Thymus (tissue), 11 donors: ENCODE results near the gene CNR1. TPM values are rescaled to one million over a fixed set of nuclear protein-coding genes. Genes with fewer than 3 reads are reported as not detected.

Source experiments
- DNase-seq, 9 donors: peaks; one replicate each; pipeline ENCODE4 v3.0.0-alpha.2; 2013; ENCODE audit warnings: low spot score in 9 of 9, low read depth in 6 of 9, missing footprints in 1 of 9
- H3K27ac ChIP-seq, 2 donors: one replicate each; pipeline ENCODE4 v1.5.1; 2013; ENCODE audit warnings: control low read depth in 1 of 2, low read depth in 1 of 2, low read length in 1 of 2, mild to moderate bottlenecking in 1 of 2, moderate library complexity in 1 of 2
- H3K27me3 ChIP-seq, 2 donors: one replicate each; pipeline ENCODE4 v1.5.1; 2013; ENCODE audit warnings: low read length in 1 of 2; ENCODE audit not compliant: control insufficient read depth in 2 of 2, insufficient read depth in 1 of 2
- H3K36me3 ChIP-seq, 2 donors: one replicate each; pipeline ENCODE4 v1.5.1; 2013; ENCODE audit warnings: low read length in 1 of 2, mild to moderate bottlenecking in 1 of 2, moderate library complexity in 1 of 2; ENCODE audit not compliant: control insufficient read depth in 2 of 2, insufficient read depth in 2 of 2
- H3K4me1 ChIP-seq, 2 donors: one replicate each; pipeline ENCODE4 v1.5.1; 2013; ENCODE audit warnings: low read length in 2 of 2; ENCODE audit not compliant: control insufficient read depth in 2 of 2, insufficient read depth in 2 of 2
- H3K4me3 ChIP-seq, 2 donors: one replicate each; pipeline ENCODE4 v1.5.1; 2013; ENCODE audit warnings: low read length in 2 of 2, control low read depth in 1 of 2, mild to moderate bottlenecking in 1 of 2
- H3K9me3 ChIP-seq, 2 donors: one replicate each; pipeline ENCODE4 v1.5.1; 2013; ENCODE audit warnings: low read length in 1 of 2, mild to moderate bottlenecking in 1 of 2; ENCODE audit not compliant: control insufficient read depth in 2 of 2, insufficient read depth in 1 of 2
- WGBS: extraction: QIAGEN DNeasy Blood & Tissue Kit; methylation state at CpG from one replicate; pipeline ENCODE4 v1.1.7; 2013; 5-methylcytosine and 5-hydroxymethylcytosine counted together
- polyA plus RNA-seq: library from polyadenylated mRNA; stranded (reverse); fragments of 200-250 nt; gene quantifications from one replicate; pipeline ENCODE4 v1.2.3, GENCODE V29; 2013
- total RNA-seq: library from RNA; stranded (reverse); fragments of 120-200 nt; gene quantifications from one replicate; pipeline ENCODE4 v1.2.4, GENCODE V29; 2013
- donor health status: healthy.

The CNR1 gene
- total and polyA plus RNA-seq, 2 donors = 0.90 to 2.6 TPM

GRCh38 chr6:88174906-88175305, 8.8 kb upstream of the CNR1 start:
- H3K27me3 ChIP-seq = peaks cover 0 to 11% of the 10 kb centered on the region in 2 donors
- H3K9me3 ChIP-seq = no peaks in the 10 kb centered on the region
- no peak for DNase-seq
- 88% methylated on average over 4 of the region's 4 CpGs for WGBS
- H3K4me1 ChIP-seq = no peaks in the 10 kb centered on the region
- no peaks in the 10 kb centered on the region for H3K36me3 ChIP-seq
- H3K27ac ChIP-seq = no peak overlapping the region
- H3K4me3 ChIP-seq = no peak overlapping the region

- H3K27me3 ChIP-seq = peaks cover 27 to 47% of the 10 kb centered on the region in 2 donors
Measured at GRCh38 chr6:88171312-88171711, 5.2 kb upstream of the CNR1 start.

GRCh38 chr6:88168362-88168761, 2.2 kb upstream of the CNR1 start:
- Histone ChIP-seq H3K36me3 (no peaks in the 10 kb centered on the region), H3K4me3 (no peak overlapping the region), H3K4me1 (no peaks in the 10 kb centered on the region), H3K27ac (no peak overlapping the region), H3K27me3 (peaks cover 43 to 75% of the 10 kb centered on the region in 2 donors), H3K9me3 (no peaks in the 10 kb centered on the region)
- 86% methylated on average over 3 of the region's 3 CpGs for WGBS
- DNase-seq = no peak

More at GRCh38 chr6:88171312-88171711, 5.2 kb upstream of the CNR1 start:
- H3K4me1 ChIP-seq = no peaks in the 10 kb centered on the region
- H3K27ac ChIP-seq = no peak overlapping the region
- H3K9me3 ChIP-seq = no peaks in the 10 kb centered on the region
- no peak for DNase-seq
- no peak overlapping the region for H3K4me3 ChIP-seq
- WGBS = 94% methylated on average over 2 of the region's 2 CpGs
- no peaks in the 10 kb centered on the region for H3K36me3 ChIP-seq

DNA sequence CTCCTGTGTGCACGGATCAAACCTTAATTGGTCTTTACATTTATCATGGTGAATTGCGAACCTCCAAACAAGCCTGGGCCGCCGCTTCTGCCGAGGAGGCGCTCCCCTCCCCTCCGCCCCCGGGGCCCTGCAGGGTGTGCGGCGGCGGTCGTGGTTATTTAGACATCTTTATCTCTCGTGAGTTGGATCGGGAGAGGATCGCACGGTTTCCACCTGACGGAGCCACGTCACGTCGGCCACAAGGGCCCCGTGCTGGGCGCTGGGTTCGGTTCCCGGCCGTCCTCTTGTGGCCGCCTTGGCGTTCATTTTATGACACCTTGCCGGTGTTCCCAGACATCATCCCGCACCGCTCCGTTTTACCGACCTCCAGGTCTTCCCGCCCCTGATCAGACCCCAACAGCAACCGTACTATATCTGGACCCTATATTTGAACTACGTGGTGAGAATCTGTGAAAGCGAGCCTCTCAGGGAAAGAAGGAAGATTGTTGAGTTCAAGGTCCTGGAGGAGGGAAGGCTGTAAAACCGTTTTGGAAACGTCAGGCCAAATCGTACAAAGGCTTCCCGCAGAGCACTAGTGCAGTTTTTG, 1.3 kb upstream of the CNR1 start:
- no peaks in the 10 kb centered on the region for H3K9me3 ChIP-seq
- H3K27me3 ChIP-seq = peaks cover 43 to 79% of the 10 kb centered on the region in 2 donors
- no peak overlapping the region for H3K4me3 ChIP-seq
- no peaks in the 10 kb centered on the region for H3K4me1 ChIP-seq
- WGBS = 5% methylated on average over 40 of the region's 40 CpGs
- no peaks in the 10 kb centered on the region for H3K36me3 ChIP-seq
- no peak overlapping the region for H3K27ac ChIP-seq
- DNase-seq = no peak

DNA sequence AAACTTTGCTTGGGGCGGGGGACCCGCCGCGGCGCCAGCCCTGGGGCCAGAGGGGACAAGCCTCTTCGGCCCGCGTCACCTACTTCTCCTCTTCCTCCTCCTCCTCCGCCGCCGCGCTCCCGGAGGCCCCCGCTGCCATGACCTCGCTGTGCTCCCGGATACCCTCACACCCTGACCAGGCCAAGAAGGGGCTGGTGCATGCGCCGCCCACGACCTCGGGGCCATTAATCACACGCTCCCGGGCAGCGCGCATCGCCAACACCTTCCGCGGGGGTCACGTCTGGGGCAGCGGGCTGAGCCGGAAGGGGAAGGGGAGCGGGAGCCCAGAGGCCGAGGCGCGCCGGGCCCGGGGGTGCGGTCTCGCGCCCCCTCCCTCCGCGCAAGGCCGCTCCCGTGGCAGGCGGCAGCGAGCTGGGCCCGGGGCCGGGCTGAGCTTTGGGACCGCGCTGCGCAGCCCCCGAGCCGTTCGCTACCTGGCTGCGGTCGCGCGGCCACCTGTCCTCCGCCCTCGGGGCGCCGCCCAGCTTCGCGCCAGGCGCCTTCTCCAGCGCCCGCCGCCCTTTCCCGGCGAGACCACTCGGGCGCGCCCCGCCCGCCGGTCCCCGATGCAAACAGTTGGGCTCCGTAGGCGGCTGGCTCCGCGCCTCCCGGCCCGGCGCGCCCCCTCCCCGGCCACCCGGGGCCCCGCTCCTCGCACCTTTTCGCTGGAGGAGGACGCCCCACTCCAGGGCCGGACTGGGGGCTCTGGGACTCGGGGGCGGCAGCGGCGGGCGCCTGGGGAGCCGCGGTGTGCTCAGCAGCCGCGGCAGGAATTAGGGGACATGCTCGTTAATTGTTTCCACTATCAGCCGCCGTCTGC, 575 bp upstream of the CNR1 start:
- Histone ChIP-seq H3K36me3 (no peaks in the 10 kb centered on the region), H3K9me3 (no peaks in the 10 kb centered on the region), H3K27me3 (peaks cover 43 to 79% of the 10 kb centered on the region in 2 donors), H3K27ac (peak overlapping the region in 1 of 2 donors; percentile 3), H3K4me1 (no peaks in the 10 kb centered on the region), H3K4me3 (peak overlapping the region; percentile 22 to 33)
- WGBS = 1% methylated on average over 103 of the region's 103 CpGs
- no peak for DNase-seq

GRCh38 chr6:88165087-88165843, 882 bp downstream of the CNR1 start:
- no peaks in the 10 kb centered on the region for H3K36me3 ChIP-seq
- H3K4me1 ChIP-seq = no peaks in the 10 kb centered on the region
- WGBS = 11% methylated on average over 18 of the region's 18 CpGs
- H3K27ac ChIP-seq = no peak overlapping the region
- H3K9me3 ChIP-seq = no peaks in the 10 kb centered on the region
- DNase-seq = no peak
- no peak overlapping the region for H3K4me3 ChIP-seq
- H3K27me3 ChIP-seq = peaks cover 43 to 71% of the 10 kb centered on the region in 2 donors

GRCh38 chr6:88164061-88164460, 2.1 kb downstream of the CNR1 start:
- Histone ChIP-seq H3K27ac (no peak overlapping the region), H3K9me3 (no peaks in the 10 kb centered on the region), H3K27me3 (peaks cover 43 to 59% of the 10 kb centered on the region in 2 donors), H3K4me3 (no peak overlapping the region), H3K4me1 (no peaks in the 10 kb centered on the region), H3K36me3 (no peaks in the 10 kb centered on the region)
- 88% methylated on average over 4 of the region's 4 CpGs for WGBS
- no peak for DNase-seq

GRCh38 chr6:88163616-88164015, 2.5 kb downstream of the CNR1 start:
- H3K4me1 ChIP-seq = no peaks in the 10 kb centered on the region
- 89% methylated on average over 1 of the region's 1 CpG for WGBS
- no peaks in the 10 kb centered on the region for H3K36me3 ChIP-seq
- H3K27ac ChIP-seq = no peak overlapping the region
- no peak for DNase-seq
- no peaks in the 10 kb centered on the region for H3K9me3 ChIP-seq
- H3K4me3 ChIP-seq = no peak overlapping the region
- H3K27me3 ChIP-seq = peaks cover 39 to 55% of the 10 kb centered on the region in 2 donors

DNA sequence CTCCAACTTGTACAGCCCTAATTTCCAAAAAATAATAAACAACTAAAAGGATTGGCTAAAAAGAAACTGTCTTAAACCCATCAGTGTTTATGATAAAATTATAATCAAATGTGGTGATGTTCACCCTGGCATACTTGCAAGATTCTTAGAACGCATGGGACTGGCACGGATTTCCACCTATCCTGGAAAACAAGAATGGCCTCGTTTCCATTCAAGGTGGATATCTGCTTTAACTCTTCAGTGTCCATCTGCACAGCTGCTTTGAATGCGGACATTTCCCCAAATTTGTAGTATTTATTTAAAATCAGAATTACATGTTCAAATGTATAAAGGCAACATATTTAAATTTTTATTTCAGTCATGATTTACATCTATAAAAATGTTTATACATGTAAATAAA, 4.2 kb downstream of the CNR1 start:
- H3K9me3 ChIP-seq = no peaks in the 10 kb centered on the region
- H3K4me3 ChIP-seq = no peak overlapping the region
- 84% methylated on average over 4 of the region's 4 CpGs for WGBS
- peaks cover 23 to 38% of the 10 kb centered on the region in 2 donors for H3K27me3 ChIP-seq
- no peak for DNase-seq
- H3K36me3 ChIP-seq = no peaks in the 10 kb centered on the region
- no peak overlapping the region for H3K27ac ChIP-seq
- H3K4me1 ChIP-seq = no peaks in the 10 kb centered on the region
